Measurements from ENCODE around the gene MRO. TPM values are rescaled to one million over a fixed set of nuclear protein-coding genes. Genes with fewer than 3 reads are reported as not detected.
A peak's percentile ranks its signal among the peaks of the same experiment; 100 is the strongest.

Gene MRO
- total and polyA plus RNA-seq, 8 donors, result 0.13 to 2.0 (median 1.3) TPM; not detected in 3

GRCh38 chr18:50822756-50823155 is 2.9 kb upstream of the MRO start:
- intact Hi-C loops (cut with DNase I; ENCODE audit: low total_unique reads), result no loop called here
- DNase-seq, result no peak
- no peak for TF ChIP-seq EP300 (IDR thresholded peaks at IDR 0.05)
- no peak for TF ChIP-seq CTCF (IDR thresholded peaks at IDR 0.05)
- TF ChIP-seq POLR2A (IDR thresholded peaks at IDR 0.05), result no peak
- no peak for TF ChIP-seq POLR2AphosphoS5 (IDR thresholded peaks at IDR 0.05)
- H3K36me3 ChIP-seq, result no peaks in the 10 kb centered on the region
- H3K27me3 ChIP-seq, result no peaks in the 10 kb centered on the region
- peaks cover 21 to 32% (median 24%) of the 10 kb centered on the region in 4 donors for H3K4me1 ChIP-seq
- 84 to 97% (median 91%) methylated on average over 10 of the region's 10 CpGs for WGBS, 5 donors
- no peaks in the 10 kb centered on the region for H3K9me3 ChIP-seq
- H3K27ac ChIP-seq, result no peak overlapping the region
- H3K4me3 ChIP-seq, result no peak overlapping the region

- Histone ChIP-seq H3K9me3 (no peaks in the 10 kb centered on the region), H3K36me3 (no peaks in the 10 kb centered on the region), H3K27me3 (no peaks in the 10 kb centered on the region), H3K4me1 (peaks cover 21 to 32% (median 24%) of the 10 kb centered on the region in 4 donors), H3K27ac (peak overlapping the region in 4 of 5 donors; percentile 1 to 55 (median 48)), H3K4me3 (no peak overlapping the region)
- TF ChIP-seq POLR2A (IDR thresholded peaks at IDR 0.05), result no peak
- no peak for TF ChIP-seq POLR2AphosphoS5 (IDR thresholded peaks at IDR 0.05)
- TF ChIP-seq CTCF (IDR thresholded peaks at IDR 0.05), result no peak
- no peak for TF ChIP-seq EP300 (IDR thresholded peaks at IDR 0.05)
- 65 to 70% (median 69%) methylated on average over 5 of the region's 5 CpGs for WGBS, 5 donors
- intact Hi-C loops (cut with DNase I; ENCODE audit: low total_unique reads), result no loop called here
- no peak for DNase-seq
Measured at GRCh38 chr18:50820901-50821520, 1.2 kb upstream of the MRO start.

- Histone ChIP-seq H3K4me3 (peak overlapping the region; percentile 30 to 51 (median 40)), H3K36me3 (no peaks in the 10 kb centered on the region), H3K4me1 (peaks cover 21 to 32% (median 24%) of the 10 kb centered on the region in 4 donors), H3K27me3 (no peaks in the 10 kb centered on the region), H3K9me3 (no peaks in the 10 kb centered on the region), H3K27ac (peak overlapping the region in 2 of 5 donors; percentile 36 to 45)
- TF ChIP-seq POLR2A (IDR thresholded peaks at IDR 0.05) (no peak), EP300 (IDR thresholded peaks at IDR 0.05) (no peak), CTCF (IDR thresholded peaks at IDR 0.05) (no peak), POLR2AphosphoS5 (IDR thresholded peaks at IDR 0.05) (no peak)
- intact Hi-C loops (cut with DNase I; ENCODE audit: low total_unique reads), result loop anchor here (10.0 kb wide), 1 partner anchor 206 kb away; no protein-coding TSS in a partner anchor
- peak; percentile 63 to 71 for DNase-seq
- WGBS, 5 donors, result 5 to 14% (median 10%) methylated on average over 16 of the region's 16 CpGs
Measured at GRCh38 chr18:50819027-50819727, 639 bp downstream of the MRO start.

- H3K27ac ChIP-seq, result no peak overlapping the region
- H3K9me3 ChIP-seq, result no peaks in the 10 kb centered on the region
- peak in 1 of 2 donors; percentile 28 for DNase-seq
- H3K36me3 ChIP-seq, result no peaks in the 10 kb centered on the region
- no peak for TF ChIP-seq CTCF (IDR thresholded peaks at IDR 0.05)
- TF ChIP-seq EP300 (IDR thresholded peaks at IDR 0.05), result no peak
- TF ChIP-seq POLR2A (IDR thresholded peaks at IDR 0.05), result no peak
- no peak for TF ChIP-seq POLR2AphosphoS5 (IDR thresholded peaks at IDR 0.05)
- no peak overlapping the region for H3K4me3 ChIP-seq
- intact Hi-C loops (cut with DNase I; ENCODE audit: low total_unique reads), result loop anchor here (10.0 kb wide), 1 partner anchor 208 kb away; no protein-coding TSS in a partner anchor
- H3K4me1 ChIP-seq, result peaks cover 21 to 32% (median 24%) of the 10 kb centered on the region in 4 donors
- 73 to 78% (median 76%) methylated on average over 7 of the region's 7 CpGs for WGBS, 5 donors
- no peaks in the 10 kb centered on the region for H3K27me3 ChIP-seq
Measured at GRCh38 chr18:50816419-50817166, 3.2 kb downstream of the MRO start.
